ENCODE data around the gene GPR153.
"Not testable (repeated sequence)": the region's sequence is repeated elsewhere in the genome, so short reads cannot be mapped to it uniquely, and the experiment has no call there.

The GPR153 gene

GRCh38 chr1:6260961-6261614 lies at the start of gene GPR153:
TSS of gene GPR153 (minus strand) at chr1:6261098. CDS start at chr1:6254905, 6,193 bp downstream.
- H3K4me3 ChIP-seq (ENCODE audit: low read depth, low read length): peak within 1 kb of the TSS; percentile 46
- no peak for TF ChIP-seq CTCF (IDR thresholded peaks at IDR 0.05; ENCODE audit: low read depth, low read length)
- in situ Hi-C loops (cut with HindIII; ENCODE audit: low sequenced_read_pairs): no loop called here
- DNase-seq (ENCODE audit: low read depth, low spot score): peak; percentile 25

DNA sequence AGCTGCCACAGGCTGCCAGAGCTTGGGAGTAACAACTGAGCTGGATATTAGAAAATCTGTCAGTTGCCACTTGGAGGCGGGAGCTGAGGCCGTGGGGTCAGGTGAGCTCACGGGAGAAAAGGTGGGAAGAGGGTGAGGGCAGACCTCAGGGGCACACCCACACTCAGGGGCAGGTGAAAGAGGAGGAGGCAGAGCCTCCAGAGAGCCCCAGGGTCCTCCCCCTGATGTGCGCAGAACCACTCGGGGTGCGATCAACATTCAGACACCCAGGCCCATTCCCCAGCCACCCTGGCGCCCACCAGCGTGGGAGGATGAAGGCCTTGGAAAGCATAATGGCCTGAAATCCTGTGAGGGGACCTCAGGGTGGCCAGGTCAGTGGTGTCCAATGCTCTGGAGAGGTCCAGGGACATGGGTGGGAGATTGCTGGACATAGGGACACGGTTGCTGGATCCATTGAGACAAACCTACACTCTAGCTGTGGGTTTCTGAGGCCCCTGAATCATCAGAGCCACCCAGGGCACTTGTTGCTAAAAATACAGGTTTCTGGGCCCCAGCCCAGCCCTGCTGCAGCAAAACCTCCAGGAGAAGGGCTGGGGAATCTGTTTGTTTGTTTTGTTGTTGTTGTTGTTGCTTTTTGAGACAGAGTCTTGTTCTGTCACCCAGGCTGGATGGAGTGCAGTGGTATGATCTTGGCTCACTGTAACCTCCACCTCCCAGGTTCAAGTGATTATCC lies 49.4 kb upstream of the GPR153 start:
- no peak for DNase-seq (ENCODE audit: low read depth, low spot score)
- no peak for TF ChIP-seq CTCF (IDR thresholded peaks at IDR 0.05; ENCODE audit: low read depth, low read length)
- in situ Hi-C loops (cut with HindIII; ENCODE audit: low sequenced_read_pairs): no loop called here
- H3K4me3 ChIP-seq (ENCODE audit: low read depth, low read length): no peak overlapping the region

- DNase-seq (ENCODE audit: low read depth, low spot score): no peak
- in situ Hi-C loops (cut with HindIII; ENCODE audit: low sequenced_read_pairs): no loop called here
- TF ChIP-seq CTCF (IDR thresholded peaks at IDR 0.05; ENCODE audit: low read depth, low read length): no peak
- H3K4me3 ChIP-seq (ENCODE audit: low read depth, low read length): no peak overlapping the region
Measured at GRCh38 chr1:6309564-6309963, 48.7 kb upstream of the GPR153 start.

DNA sequence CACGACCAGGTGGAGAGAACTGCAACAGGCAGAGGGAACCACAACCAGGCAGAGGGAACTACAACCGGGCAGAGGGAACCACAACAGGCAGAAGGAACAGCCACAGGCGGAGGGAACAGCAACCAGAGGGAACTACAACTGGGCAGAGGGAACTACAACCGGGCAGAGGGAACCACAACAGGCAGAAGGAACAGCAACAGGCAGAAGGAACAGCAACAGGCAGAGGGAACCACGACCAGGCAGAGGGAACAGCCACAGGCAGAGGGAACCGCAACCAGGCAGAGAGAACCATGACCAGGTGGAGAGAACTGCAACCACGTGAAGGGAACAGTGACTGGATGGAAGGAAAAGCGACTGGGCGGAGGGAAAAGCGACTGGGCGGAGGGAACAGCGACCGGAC lies 47.6 kb upstream of the GPR153 start:
- TF ChIP-seq CTCF (IDR thresholded peaks at IDR 0.05; ENCODE audit: low read depth, low read length): no peak
- H3K4me3 ChIP-seq (ENCODE audit: low read depth, low read length): no peak overlapping the region
- in situ Hi-C loops (cut with HindIII; ENCODE audit: low sequenced_read_pairs): no loop called here
- DNase-seq (ENCODE audit: low read depth, low spot score): no peak

GRCh38 chr1:6307682-6308081 lies 46.8 kb upstream of the GPR153 start:
- in situ Hi-C loops (cut with HindIII; ENCODE audit: low sequenced_read_pairs); H3K4me3 ChIP-seq (ENCODE audit: low read depth, low read length); DNase-seq (ENCODE audit: low read depth, low spot score): not testable (repeated sequence)

DNA sequence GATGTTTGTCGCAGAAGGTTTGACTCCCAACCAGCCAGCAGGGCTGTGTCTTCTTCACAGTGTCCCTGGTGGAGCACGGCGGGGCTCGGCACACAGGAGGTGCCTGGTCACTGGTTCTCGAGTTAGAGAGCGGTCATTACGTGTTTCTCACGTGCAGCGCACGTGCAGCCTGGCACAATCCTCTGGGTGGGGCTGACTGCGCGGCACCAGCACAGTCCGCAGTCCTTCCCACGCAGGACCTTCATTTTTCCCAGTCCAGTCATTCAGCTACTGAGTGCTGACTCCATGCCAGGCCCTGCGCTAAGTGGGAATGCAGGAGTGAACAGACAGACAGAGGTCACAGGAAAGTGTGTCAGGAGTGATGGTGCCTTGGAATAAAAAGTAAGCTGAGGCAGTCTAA lies 46.2 kb upstream of the GPR153 start:
- no peak for TF ChIP-seq CTCF (IDR thresholded peaks at IDR 0.05; ENCODE audit: low read depth, low read length)
- DNase-seq (ENCODE audit: low read depth, low spot score): no peak
- no peak overlapping the region for H3K4me3 ChIP-seq (ENCODE audit: low read depth, low read length)
- in situ Hi-C loops (cut with HindIII; ENCODE audit: low sequenced_read_pairs): no loop called here

DNA sequence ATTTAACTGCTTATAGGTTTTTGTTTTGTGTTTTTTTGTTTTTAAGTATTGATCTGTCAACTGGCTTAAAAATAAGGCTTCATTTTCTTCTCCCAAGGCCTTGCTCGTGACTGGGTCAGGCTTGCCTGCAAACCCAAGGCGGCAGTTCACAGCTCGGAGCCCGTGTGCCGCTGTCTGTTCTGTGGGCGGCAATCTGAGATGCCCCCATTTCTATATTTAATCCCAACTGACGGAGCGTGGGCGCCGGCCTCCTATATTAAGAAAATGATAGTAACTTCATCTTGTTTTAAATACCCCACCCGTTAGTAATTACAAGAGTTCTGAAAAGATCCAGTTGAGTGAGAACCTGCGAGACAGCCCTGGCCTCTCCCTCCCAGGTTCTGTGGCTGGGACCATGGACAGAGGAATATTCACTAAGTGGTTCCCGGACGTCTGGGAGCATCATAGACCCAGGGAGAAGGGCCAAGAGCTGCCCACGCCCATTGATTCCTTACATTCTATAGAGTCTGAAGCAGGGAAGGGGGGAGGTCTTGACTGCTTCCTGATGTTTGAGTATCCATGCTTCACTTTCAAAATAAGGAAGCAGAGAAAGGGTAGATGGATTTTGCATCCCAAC lies 42.6 kb upstream of the GPR153 start:
- in situ Hi-C loops (cut with HindIII; ENCODE audit: low sequenced_read_pairs): no loop called here
- no peak overlapping the region for H3K4me3 ChIP-seq (ENCODE audit: low read depth, low read length)
- no peak for TF ChIP-seq CTCF (IDR thresholded peaks at IDR 0.05; ENCODE audit: low read depth, low read length)
- DNase-seq (ENCODE audit: low read depth, low spot score): no peak

Data from astrocyte of the spinal cord (primary cell).